ENCODE measurements around the gene KCNQ4.

- TF ChIP-seq CTCF (IDR thresholded peaks at IDR 0.05; ENCODE audit: low read depth, low read length, poor library complexity, severe bottlenecking) (no peak), EZH2phosphoT487 (IDR thresholded peaks at IDR 0.05; ENCODE audit: borderline replicate concordance, low read length) (no peak)
These were observed 17.0 kb upstream of the KCNQ4 start for GRCh38 chr1:40766560-40766959.

Measured in DOHH2 (cell line).